HepG2 (cell line): ENCODE data around the gene BCL2L1. TPM values are rescaled to one million over a fixed set of nuclear protein-coding genes. Genes with fewer than 3 reads are reported as not detected.

ENCODE experiments used
- ATAD3A ChIP-seq: sonication (generic); formaldehyde crosslinking; IDR thresholded peaks from 2 replicates; pipeline ENCODE4 v1.4.0; 2020; ENCODE audit warnings: missing genetic modification reagents
- ATM ChIP-seq: fragments of 450-650 bp; IDR thresholded peaks from 2 replicates; pipeline ENCODE4 v1.7.1; 2017; ENCODE audit warnings: mild to moderate bottlenecking, borderline replicate concordance
- HES4 ChIP-seq: sonication (generic); formaldehyde crosslinking; IDR thresholded peaks from 2 replicates; pipeline ENCODE4 v1.9.0; 2021; ENCODE audit warnings: mild to moderate bottlenecking, missing genetic modification reagents, borderline replicate concordance
- ISL2 ChIP-seq: sonication (generic); formaldehyde crosslinking; IDR thresholded peaks from 2 replicates; pipeline ENCODE4 v1.5.0; 2020; ENCODE audit warnings: missing genetic modification reagents
- MAFK ChIP-seq, 2 experiments: IDR thresholded peaks in 1 of 2; conservative IDR thresholded peaks in 1 of 2; 2 replicates each; pipeline ENCODE4 v1.6.1; 2011; ENCODE audit warnings: improper control_type of control experiment in 2 of 2, low read length in 2 of 2
- MEIS2 ChIP-seq: sonication (generic); formaldehyde crosslinking; IDR thresholded peaks from 2 replicates; pipeline ENCODE4 v1.9.0; 2021; ENCODE audit warnings: mild to moderate bottlenecking, missing genetic modification reagents
- MIER2 ChIP-seq: IDR thresholded peaks from 2 replicates; pipeline ENCODE4 v1.6.1; 2016; ENCODE audit warnings: missing biosample characterization, missing genetic modification reagents
- RXRA ChIP-seq: sonication (generic); formaldehyde crosslinking; IDR thresholded peaks from 2 replicates; pipeline ENCODE4 v1.5.1; 2020; ENCODE audit warnings: missing genetic modification reagents
- SAP130 ChIP-seq: IDR thresholded peaks from 2 replicates; pipeline ENCODE4 v1.6.1; 2016; ENCODE audit warnings: low read depth
- TBX2 ChIP-seq: sonication (generic); formaldehyde crosslinking; IDR thresholded peaks from 2 replicates; pipeline ENCODE4 v1.5.0; 2020; ENCODE audit warnings: missing genetic modification reagents, mild to moderate bottlenecking, borderline replicate concordance
- TP53 ChIP-seq: sonication (generic); formaldehyde crosslinking; conservative IDR thresholded peaks from 2 replicates; pipeline ENCODE4 v1.4.0; 2020; ENCODE audit warnings: missing genetic modification reagents
- ZNF451 ChIP-seq: sonication (generic); formaldehyde crosslinking; IDR thresholded peaks from 2 replicates; pipeline ENCODE4 v1.5.0; 2020; ENCODE audit warnings: mild to moderate bottlenecking, missing genetic modification reagents
- ZNF484 ChIP-seq: sonication (generic); formaldehyde crosslinking; IDR thresholded peaks from 2 replicates; pipeline ENCODE4 v1.5.1; 2020; ENCODE audit warnings: mild to moderate bottlenecking, low read depth, missing genetic modification reagents, borderline replicate concordance
- ZNF766 ChIP-seq: sonication (generic); formaldehyde crosslinking; IDR thresholded peaks from 2 replicates; pipeline ENCODE4 v1.5.0; 2020; ENCODE audit warnings: missing genetic modification reagents, borderline replicate concordance
- ZSCAN25 ChIP-seq: sonication (generic); formaldehyde crosslinking; IDR thresholded peaks from 2 replicates; pipeline ENCODE4 v1.8.0; 2022; ENCODE audit warnings: mild to moderate bottlenecking, missing genetic modification reagents
- polyA plus RNA-seq, 8 experiments: library from polyadenylated mRNA; depleted of rRNA in 3 of 8; stranded (reverse) in 7 of 8; unstranded in 1 of 8; fragments of >200 nt; fragmentation: Illumina TruSeq in 4 of 8; extraction: Trizol in 4 of 8; gene quantifications; 2 replicates each; pipeline versions ENCODE4 v1.2.1 to v1.2.3, GENCODE V29; 2011 to 2016; ENCODE audit warnings: low read depth in 4 of 8, missing spikeins in 1 of 8, mixed read lengths in 1 of 8; ENCODE audit not compliant: insufficient read depth in 1 of 8
- total RNA-seq, 5 experiments: library from RNA; depleted of rRNA; stranded (reverse); fragments of >200 nt; fragmentation: Illumina TruSeq; extraction: Trizol; gene quantifications; 2 replicates each; pipeline ENCODE4 v1.2.3, GENCODE V29; 2016; ENCODE audit warnings: low read depth in 1 of 5
- TF ChIP-seq, protein P1 (sequence below): sonication (generic); formaldehyde crosslinking; IDR thresholded peaks from 2 replicates; pipeline ENCODE4 v1.5.0; 2020; ENCODE audit warnings: missing genetic modification reagents, mild to moderate bottlenecking, borderline replicate concordance
- TF ChIP-seq, protein P2 (sequence below): sonication (generic); formaldehyde crosslinking; IDR thresholded peaks from 2 replicates; pipeline ENCODE4 v1.5.1; 2020; ENCODE audit warnings: missing genetic modification reagents, mild to moderate bottlenecking, borderline replicate concordance
- TF ChIP-seq, protein P3 (sequence below): sonication (generic); formaldehyde crosslinking; IDR thresholded peaks from 2 replicates; pipeline ENCODE4 v1.5.0; 2020; ENCODE audit warnings: mild to moderate bottlenecking, missing genetic modification reagents, borderline replicate concordance
- TF ChIP-seq, protein P4 (sequence below): sonication (generic); formaldehyde crosslinking; IDR thresholded peaks from 2 replicates; pipeline ENCODE4 v1.9.0; 2021; ENCODE audit warnings: missing genetic modification reagents, borderline replicate concordance
- TF ChIP-seq, protein P5 (sequence below), 2 experiments: sonication (generic) in 1 of 2; formaldehyde crosslinking in 1 of 2; IDR thresholded peaks; 2 replicates each; pipeline versions ENCODE4 v1.5.1 to v1.6.1; 2011 to 2020; ENCODE audit warnings: borderline replicate concordance in 1 of 2, low read depth in 1 of 2, low read length in 1 of 2, mild to moderate bottlenecking in 1 of 2, missing genetic modification reagents in 1 of 2, moderate library complexity in 1 of 2

The BCL2L1 gene
- total and polyA plus RNA-seq, 2 of the 13 experiments (the other 11 are each of a cell fraction or from before 2014, with no cell fraction given): 164 to 258 TPM

GRCh38 chr20:31712564-31713311 is 9.9 kb downstream of the BCL2L1 start (continued):
- TF ChIP-seq, protein P1, sequence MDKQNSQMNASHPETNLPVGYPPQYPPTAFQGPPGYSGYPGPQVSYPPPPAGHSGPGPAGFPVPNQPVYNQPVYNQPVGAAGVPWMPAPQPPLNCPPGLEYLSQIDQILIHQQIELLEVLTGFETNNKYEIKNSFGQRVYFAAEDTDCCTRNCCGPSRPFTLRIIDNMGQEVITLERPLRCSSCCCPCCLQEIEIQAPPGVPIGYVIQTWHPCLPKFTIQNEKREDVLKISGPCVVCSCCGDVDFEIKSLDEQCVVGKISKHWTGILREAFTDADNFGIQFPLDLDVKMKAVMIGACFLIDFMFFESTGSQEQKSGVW (CRISPR knock-in tag): no peak
- no peak for TF ChIP-seq MIER2
- peak; percentile 91 for TF ChIP-seq TBX2 (CRISPR knock-in tag)
- TF ChIP-seq ZNF451 (CRISPR knock-in tag): peak; percentile 30; the same call in 1 of the 2 replicates
- no peak for TF ChIP-seq MEIS2
- TF ChIP-seq ATAD3A: no peak
- TF ChIP-seq, protein P2, sequence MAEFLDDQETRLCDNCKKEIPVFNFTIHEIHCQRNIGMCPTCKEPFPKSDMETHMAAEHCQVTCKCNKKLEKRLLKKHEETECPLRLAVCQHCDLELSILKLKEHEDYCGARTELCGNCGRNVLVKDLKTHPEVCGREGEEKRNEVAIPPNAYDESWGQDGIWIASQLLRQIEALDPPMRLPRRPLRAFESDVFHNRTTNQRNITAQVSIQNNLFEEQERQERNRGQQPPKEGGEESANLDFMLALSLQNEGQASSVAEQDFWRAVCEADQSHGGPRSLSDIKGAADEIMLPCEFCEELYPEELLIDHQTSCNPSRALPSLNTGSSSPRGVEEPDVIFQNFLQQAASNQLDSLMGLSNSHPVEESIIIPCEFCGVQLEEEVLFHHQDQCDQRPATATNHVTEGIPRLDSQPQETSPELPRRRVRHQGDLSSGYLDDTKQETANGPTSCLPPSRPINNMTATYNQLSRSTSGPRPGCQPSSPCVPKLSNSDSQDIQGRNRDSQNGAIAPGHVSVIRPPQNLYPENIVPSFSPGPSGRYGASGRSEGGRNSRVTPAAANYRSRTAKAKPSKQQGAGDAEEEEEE (CRISPR knock-in tag): no peak
- no peak for TF ChIP-seq ZNF484 (CRISPR knock-in tag)
- no peak for TF ChIP-seq ATM
- peak; percentile 89 for TF ChIP-seq SAP130 (CRISPR knock-in tag)
- TF ChIP-seq, protein P3, sequence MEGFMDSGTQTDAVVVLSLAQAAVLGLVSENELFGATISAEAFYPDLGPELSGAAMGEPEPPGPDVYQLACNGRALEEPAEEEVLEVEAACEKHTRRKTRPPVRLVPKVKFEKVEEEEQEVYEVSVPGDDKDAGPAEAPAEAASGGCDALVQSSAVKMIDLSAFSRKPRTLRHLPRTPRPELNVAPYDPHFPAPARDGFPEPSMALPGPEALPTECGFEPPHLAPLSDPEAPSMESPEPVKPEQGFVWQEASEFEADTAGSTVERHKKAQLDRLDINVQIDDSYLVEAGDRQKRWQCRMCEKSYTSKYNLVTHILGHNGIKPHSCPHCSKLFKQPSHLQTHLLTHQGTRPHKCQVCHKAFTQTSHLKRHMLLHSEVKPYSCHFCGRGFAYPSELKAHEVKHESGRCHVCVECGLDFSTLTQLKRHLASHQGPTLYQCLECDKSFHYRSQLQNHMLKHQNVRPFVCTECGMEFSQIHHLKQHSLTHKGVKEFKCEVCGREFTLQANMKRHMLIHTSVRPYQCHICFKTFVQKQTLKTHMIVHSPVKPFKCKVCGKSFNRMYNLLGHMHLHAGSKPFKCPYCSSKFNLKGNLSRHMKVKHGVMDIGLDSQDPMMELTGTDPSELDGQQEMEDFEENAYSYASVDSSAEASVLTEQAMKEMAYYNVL: peak; percentile 90
- TF ChIP-seq ISL2 (CRISPR knock-in tag): peak; percentile 87
- TF ChIP-seq ZNF766 (CRISPR knock-in tag): no peak
- no peak for TF ChIP-seq HES4 (CRISPR knock-in tag)
- TF ChIP-seq ZSCAN25 (CRISPR knock-in tag): no peak; the same call in 1 of the 2 replicates
- TF ChIP-seq, protein P4, sequence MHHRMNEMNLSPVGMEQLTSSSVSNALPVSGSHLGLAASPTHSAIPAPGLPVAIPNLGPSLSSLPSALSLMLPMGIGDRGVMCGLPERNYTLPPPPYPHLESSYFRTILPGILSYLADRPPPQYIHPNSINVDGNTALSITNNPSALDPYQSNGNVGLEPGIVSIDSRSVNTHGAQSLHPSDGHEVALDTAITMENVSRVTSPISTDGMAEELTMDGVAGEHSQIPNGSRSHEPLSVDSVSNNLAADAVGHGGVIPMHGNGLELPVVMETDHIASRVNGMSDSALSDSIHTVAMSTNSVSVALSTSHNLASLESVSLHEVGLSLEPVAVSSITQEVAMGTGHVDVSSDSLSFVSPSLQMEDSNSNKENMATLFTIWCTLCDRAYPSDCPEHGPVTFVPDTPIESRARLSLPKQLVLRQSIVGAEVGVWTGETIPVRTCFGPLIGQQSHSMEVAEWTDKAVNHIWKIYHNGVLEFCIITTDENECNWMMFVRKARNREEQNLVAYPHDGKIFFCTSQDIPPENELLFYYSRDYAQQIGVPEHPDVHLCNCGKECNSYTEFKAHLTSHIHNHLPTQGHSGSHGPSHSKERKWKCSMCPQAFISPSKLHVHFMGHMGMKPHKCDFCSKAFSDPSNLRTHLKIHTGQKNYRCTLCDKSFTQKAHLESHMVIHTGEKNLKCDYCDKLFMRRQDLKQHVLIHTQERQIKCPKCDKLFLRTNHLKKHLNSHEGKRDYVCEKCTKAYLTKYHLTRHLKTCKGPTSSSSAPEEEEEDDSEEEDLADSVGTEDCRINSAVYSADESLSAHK: no peak
- no peak for TF ChIP-seq TP53 (CRISPR knock-in tag)
- TF ChIP-seq, protein P5, sequence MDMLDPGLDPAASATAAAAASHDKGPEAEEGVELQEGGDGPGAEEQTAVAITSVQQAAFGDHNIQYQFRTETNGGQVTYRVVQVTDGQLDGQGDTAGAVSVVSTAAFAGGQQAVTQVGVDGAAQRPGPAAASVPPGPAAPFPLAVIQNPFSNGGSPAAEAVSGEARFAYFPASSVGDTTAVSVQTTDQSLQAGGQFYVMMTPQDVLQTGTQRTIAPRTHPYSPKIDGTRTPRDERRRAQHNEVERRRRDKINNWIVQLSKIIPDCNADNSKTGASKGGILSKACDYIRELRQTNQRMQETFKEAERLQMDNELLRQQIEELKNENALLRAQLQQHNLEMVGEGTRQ (IDR thresholded peaks at IDR 0.05; ENCODE audit: low read depth, low read length): no peak
- TF ChIP-seq, protein P5 (CRISPR knock-in tag; IDR thresholded peaks at IDR 0.05; ENCODE audit: borderline replicate concordance): no peak
- peak; percentile 84 for TF ChIP-seq RXRA
- TF ChIP-seq MAFK (conservative IDR thresholded peaks at IDR 0.05 in 1 of 2, IDR thresholded peaks at IDR 0.05 in 1 of 2; ENCODE audit: low read length in 2 of 2): no peak
